Activated naive CD8-positive, alpha-beta T cell treated with anti-CD3 and anti-CD28 coated beads, Interleukin-2, amount 50 U/mL, for 24 hours (primary cell): ENCODE results near the gene GATB.

ENCODE experiments used
- ATAC-seq: fragments of 150-1000 bp; cut with Tn5 transposase; one replicate; pipeline ENCODE4 v1.10.0; 2021
- DNase-seq: peaks from one replicate; pipeline ENCODE4 v3.0.0; 2021
- H3K27ac Mint-ChIP-seq: one replicate; pipeline ENCODE4 v1.8.0; 2021; ENCODE audit warnings: mild to moderate bottlenecking, mixed read lengths
- H3K27me3 Mint-ChIP-seq: one replicate; pipeline ENCODE4 v1.8.0; 2021; ENCODE audit warnings: mixed read lengths
- H3K36me3 Mint-ChIP-seq: one replicate; pipeline ENCODE4 v1.8.0; 2021; ENCODE audit warnings: low read depth, mixed read lengths
- H3K4me1 Mint-ChIP-seq: one replicate; pipeline ENCODE4 v1.8.0; 2021; ENCODE audit warnings: mixed read lengths
- H3K4me3 Mint-ChIP-seq: one replicate; pipeline ENCODE4 v1.8.0; 2021; ENCODE audit warnings: mild to moderate bottlenecking, moderate library complexity, mixed read lengths
- H3K9me3 Mint-ChIP-seq: one replicate; pipeline ENCODE4 v1.8.0; 2021; ENCODE audit warnings: mixed read lengths

GATB gene

GRCh38 chr4:151760712-151761661 lies at the start of gene GATB:
Gene GATB, minus strand, starts transcription at chr4:151761007. Its CDS starts 25 bp downstream, at chr4:151760982.
- Mint-ChIP-seq H3K27me3 (no peaks in the 10 kb centered on the region), H3K9me3 (peaks cover 8% of the 10 kb centered on the region), H3K36me3 (peaks cover 12% of the 10 kb centered on the region), H3K27ac (peak within 1 kb of the TSS; percentile 97), H3K4me1 (peaks cover 15% of the 10 kb centered on the region), H3K4me3 (peak within 1 kb of the TSS; percentile 95)
- peak; percentile 84 for DNase-seq
- ATAC-seq: peak; percentile 100

GRCh38 chr4:151810476-151810875 lies 49.7 kb upstream of the GATB start:
- Mint-ChIP-seq H3K27ac (no peak overlapping the region), H3K4me1 (no peaks in the 10 kb centered on the region), H3K27me3 (no peaks in the 10 kb centered on the region), H3K36me3 (no peaks in the 10 kb centered on the region), H3K9me3 (no peaks in the 10 kb centered on the region), H3K4me3 (no peak overlapping the region)
- ATAC-seq (no peak), DNase-seq (no peak)

- no peaks in the 10 kb centered on the region for H3K9me3 Mint-ChIP-seq
- no peaks in the 10 kb centered on the region for H3K4me1 Mint-ChIP-seq
- no peaks in the 10 kb centered on the region for H3K36me3 Mint-ChIP-seq
- H3K27ac Mint-ChIP-seq: no peak overlapping the region
- no peak for DNase-seq
- H3K4me3 Mint-ChIP-seq: no peak overlapping the region
- no peak for ATAC-seq
- H3K27me3 Mint-ChIP-seq: no peaks in the 10 kb centered on the region
Measured at GRCh38 chr4:151809716-151810115, 48.9 kb upstream of the GATB start.

- H3K36me3 Mint-ChIP-seq: no peaks in the 10 kb centered on the region
- no peak for DNase-seq
- H3K9me3 Mint-ChIP-seq: no peaks in the 10 kb centered on the region
- H3K4me3 Mint-ChIP-seq: no peak overlapping the region
- no peak for ATAC-seq
- no peak overlapping the region for H3K27ac Mint-ChIP-seq
- H3K27me3 Mint-ChIP-seq: no peaks in the 10 kb centered on the region
- H3K4me1 Mint-ChIP-seq: no peaks in the 10 kb centered on the region
Measured at GRCh38 chr4:151808542-151808941, 47.7 kb upstream of the GATB start.

- no peaks in the 10 kb centered on the region for H3K4me1 Mint-ChIP-seq
Measured at GRCh38 chr4:151808120-151808529, 47.3 kb upstream of the GATB start.

GRCh38 chr4:151807220-151807619 lies 46.4 kb upstream of the GATB start:
- no peak overlapping the region for H3K4me3 Mint-ChIP-seq
- ATAC-seq (no peak), DNase-seq (no peak)
- H3K9me3 Mint-ChIP-seq: no peaks in the 10 kb centered on the region
- H3K4me1 Mint-ChIP-seq: no peaks in the 10 kb centered on the region
- no peaks in the 10 kb centered on the region for H3K27me3 Mint-ChIP-seq
- no peaks in the 10 kb centered on the region for H3K36me3 Mint-ChIP-seq
- no peak overlapping the region for H3K27ac Mint-ChIP-seq

More at GRCh38 chr4:151808120-151808529, 47.3 kb upstream of the GATB start:
- no peak for DNase-seq
- no peak overlapping the region for H3K27ac Mint-ChIP-seq
- no peaks in the 10 kb centered on the region for H3K27me3 Mint-ChIP-seq
- no peak overlapping the region for H3K4me3 Mint-ChIP-seq
- no peaks in the 10 kb centered on the region for H3K9me3 Mint-ChIP-seq
- no peak for ATAC-seq
- H3K36me3 Mint-ChIP-seq: no peaks in the 10 kb centered on the region

- no peaks in the 10 kb centered on the region for H3K9me3 Mint-ChIP-seq
- no peaks in the 10 kb centered on the region for H3K27me3 Mint-ChIP-seq
- no peak for DNase-seq
- H3K27ac Mint-ChIP-seq: no peak overlapping the region
- H3K36me3 Mint-ChIP-seq: no peaks in the 10 kb centered on the region
- no peak overlapping the region for H3K4me3 Mint-ChIP-seq
- ATAC-seq: no peak
- H3K4me1 Mint-ChIP-seq: no peaks in the 10 kb centered on the region
Measured at GRCh38 chr4:151806511-151806927, 45.7 kb upstream of the GATB start.

GRCh38 chr4:151804821-151805220 lies 44.0 kb upstream of the GATB start:
- Mint-ChIP-seq H3K4me1 (no peaks in the 10 kb centered on the region), H3K36me3 (no peaks in the 10 kb centered on the region), H3K4me3 (no peak overlapping the region), H3K9me3 (no peaks in the 10 kb centered on the region), H3K27ac (no peak overlapping the region), H3K27me3 (no peaks in the 10 kb centered on the region)
- DNase-seq (no peak), ATAC-seq (no peak)

GRCh38 chr4:151804086-151804630 lies 43.4 kb upstream of the GATB start:
- H3K36me3 Mint-ChIP-seq: no peaks in the 10 kb centered on the region
- no peak overlapping the region for H3K27ac Mint-ChIP-seq
- H3K4me1 Mint-ChIP-seq: no peaks in the 10 kb centered on the region
- no peaks in the 10 kb centered on the region for H3K9me3 Mint-ChIP-seq
- no peak overlapping the region for H3K4me3 Mint-ChIP-seq
- H3K27me3 Mint-ChIP-seq: no peaks in the 10 kb centered on the region
- DNase-seq: no peak
- ATAC-seq: no peak

GRCh38 chr4:151803246-151803645 lies 42.4 kb upstream of the GATB start:
- Mint-ChIP-seq H3K36me3 (no peaks in the 10 kb centered on the region), H3K27me3 (no peaks in the 10 kb centered on the region), H3K4me1 (no peaks in the 10 kb centered on the region), H3K4me3 (no peak overlapping the region), H3K9me3 (no peaks in the 10 kb centered on the region), H3K27ac (no peak overlapping the region)
- DNase-seq (no peak), ATAC-seq (no peak)

GRCh38 chr4:151801547-151802516 lies 41.0 kb upstream of the GATB start:
- Mint-ChIP-seq H3K4me1 (no peaks in the 10 kb centered on the region), H3K4me3 (no peak overlapping the region), H3K27me3 (peaks cover 3% of the 10 kb centered on the region), H3K36me3 (no peaks in the 10 kb centered on the region), H3K9me3 (no peaks in the 10 kb centered on the region), H3K27ac (no peak overlapping the region)
- DNase-seq (peak; percentile 73), ATAC-seq (peak; percentile 65)

GRCh38 chr4:151799417-151800012 lies 38.7 kb upstream of the GATB start:
- DNase-seq (no peak), ATAC-seq (no peak)
- peaks cover 3% of the 10 kb centered on the region for H3K27me3 Mint-ChIP-seq
- no peak overlapping the region for H3K4me3 Mint-ChIP-seq
- H3K27ac Mint-ChIP-seq: no peak overlapping the region
- H3K9me3 Mint-ChIP-seq: no peaks in the 10 kb centered on the region
- no peaks in the 10 kb centered on the region for H3K36me3 Mint-ChIP-seq
- H3K4me1 Mint-ChIP-seq: no peaks in the 10 kb centered on the region

GRCh38 chr4:151798678-151799416 lies 38.0 kb upstream of the GATB start:
- DNase-seq: no peak
- Mint-ChIP-seq H3K4me3 (no peak overlapping the region), H3K9me3 (no peaks in the 10 kb centered on the region), H3K4me1 (no peaks in the 10 kb centered on the region), H3K27ac (no peak overlapping the region), H3K36me3 (no peaks in the 10 kb centered on the region), H3K27me3 (peaks cover 5% of the 10 kb centered on the region)
- no peak for ATAC-seq
